ENCODE data around the gene ABCG4. TPM values are rescaled to one million over a fixed set of nuclear protein-coding genes. Genes with fewer than 3 reads are reported as not detected.

Gene ABCG4
- total RNA-seq, 1 donor from 2014 or later: 3.3 TPM

GRCh38 chr11:119114351-119114750 is 34.5 kb upstream of the ABCG4 start:
- Mint-ChIP-seq H3K4me1 (no peaks in the 10 kb centered on the region), H3K4me3 (no peak overlapping the region), H3K9me3 (no peaks in the 10 kb centered on the region), H3K27me3 (ENCODE audit: low read depth) (no peaks in the 10 kb centered on the region), H3K27ac (ENCODE audit: unreplicated experiment) (no peak overlapping the region), H3K36me3 (ENCODE audit: low read depth) (no peaks in the 10 kb centered on the region)
- no peak for DNase-seq (ENCODE audit: low read depth, low spot score)
- TF ChIP-seq, protein P1, sequence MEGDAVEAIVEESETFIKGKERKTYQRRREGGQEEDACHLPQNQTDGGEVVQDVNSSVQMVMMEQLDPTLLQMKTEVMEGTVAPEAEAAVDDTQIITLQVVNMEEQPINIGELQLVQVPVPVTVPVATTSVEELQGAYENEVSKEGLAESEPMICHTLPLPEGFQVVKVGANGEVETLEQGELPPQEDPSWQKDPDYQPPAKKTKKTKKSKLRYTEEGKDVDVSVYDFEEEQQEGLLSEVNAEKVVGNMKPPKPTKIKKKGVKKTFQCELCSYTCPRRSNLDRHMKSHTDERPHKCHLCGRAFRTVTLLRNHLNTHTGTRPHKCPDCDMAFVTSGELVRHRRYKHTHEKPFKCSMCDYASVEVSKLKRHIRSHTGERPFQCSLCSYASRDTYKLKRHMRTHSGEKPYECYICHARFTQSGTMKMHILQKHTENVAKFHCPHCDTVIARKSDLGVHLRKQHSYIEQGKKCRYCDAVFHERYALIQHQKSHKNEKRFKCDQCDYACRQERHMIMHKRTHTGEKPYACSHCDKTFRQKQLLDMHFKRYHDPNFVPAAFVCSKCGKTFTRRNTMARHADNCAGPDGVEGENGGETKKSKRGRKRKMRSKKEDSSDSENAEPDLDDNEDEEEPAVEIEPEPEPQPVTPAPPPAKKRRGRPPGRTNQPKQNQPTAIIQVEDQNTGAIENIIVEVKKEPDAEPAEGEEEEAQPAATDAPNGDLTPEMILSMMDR (conservative IDR thresholded peaks at IDR 0.05): no peak

DNA sequence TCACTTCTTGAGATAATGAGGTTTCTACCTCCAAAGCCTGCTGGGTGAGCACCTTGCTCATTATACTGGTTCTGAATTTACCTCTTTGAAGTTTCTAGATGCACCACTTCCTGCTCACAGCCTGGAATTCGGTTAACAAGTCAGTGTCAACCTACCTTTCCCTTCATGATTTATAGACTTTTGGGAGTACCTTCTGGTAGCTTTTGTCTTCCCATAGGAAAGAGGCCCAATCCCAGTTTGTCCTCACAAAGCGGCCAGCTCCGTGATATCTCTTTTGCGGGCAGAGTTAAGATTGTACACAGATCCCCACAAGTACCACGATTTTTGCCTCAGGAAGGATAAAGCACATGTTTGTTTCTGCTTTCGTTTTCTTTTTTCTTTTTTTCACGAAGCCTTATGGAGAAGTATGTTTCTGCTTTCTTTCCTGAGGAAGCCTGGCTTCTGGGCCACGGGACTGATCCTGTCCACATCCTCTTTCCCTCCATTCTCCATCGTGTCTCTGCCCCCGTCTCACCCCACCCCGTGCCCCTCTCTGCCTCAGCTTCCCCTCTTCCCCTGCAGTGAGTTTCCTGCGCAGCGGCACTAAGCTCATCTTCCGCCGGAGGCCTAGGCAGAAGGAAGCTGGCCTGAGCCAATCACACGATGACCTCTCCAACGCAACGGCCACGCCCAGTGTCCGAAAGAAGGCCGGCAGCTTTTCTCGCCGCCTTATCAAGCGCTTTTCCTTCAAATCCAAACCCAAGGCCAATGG is 33.2 kb upstream of the ABCG4 start:
- Mint-ChIP-seq H3K27me3 (ENCODE audit: low read depth) (no peaks in the 10 kb centered on the region), H3K4me3 (peak overlapping the region; percentile 29), H3K36me3 (ENCODE audit: low read depth) (no peaks in the 10 kb centered on the region), H3K9me3 (no peaks in the 10 kb centered on the region), H3K27ac (ENCODE audit: unreplicated experiment) (no peak overlapping the region), H3K4me1 (peaks cover 6% of the 10 kb centered on the region)
- TF ChIP-seq, protein P1 (conservative IDR thresholded peaks at IDR 0.05): no peak
- no peak for DNase-seq (ENCODE audit: low read depth, low spot score)

GRCh38 chr11:119116235-119116594 is 32.6 kb upstream of the ABCG4 start:
- Mint-ChIP-seq H3K27me3 (ENCODE audit: low read depth) (no peaks in the 10 kb centered on the region), H3K4me3 (no peak overlapping the region), H3K4me1 (peaks cover 12% of the 10 kb centered on the region), H3K27ac (ENCODE audit: unreplicated experiment) (no peak overlapping the region), H3K9me3 (no peaks in the 10 kb centered on the region), H3K36me3 (ENCODE audit: low read depth) (no peaks in the 10 kb centered on the region)
- DNase-seq (ENCODE audit: low read depth, low spot score): no peak
- TF ChIP-seq, protein P1 (conservative IDR thresholded peaks at IDR 0.05): no peak

DNA sequence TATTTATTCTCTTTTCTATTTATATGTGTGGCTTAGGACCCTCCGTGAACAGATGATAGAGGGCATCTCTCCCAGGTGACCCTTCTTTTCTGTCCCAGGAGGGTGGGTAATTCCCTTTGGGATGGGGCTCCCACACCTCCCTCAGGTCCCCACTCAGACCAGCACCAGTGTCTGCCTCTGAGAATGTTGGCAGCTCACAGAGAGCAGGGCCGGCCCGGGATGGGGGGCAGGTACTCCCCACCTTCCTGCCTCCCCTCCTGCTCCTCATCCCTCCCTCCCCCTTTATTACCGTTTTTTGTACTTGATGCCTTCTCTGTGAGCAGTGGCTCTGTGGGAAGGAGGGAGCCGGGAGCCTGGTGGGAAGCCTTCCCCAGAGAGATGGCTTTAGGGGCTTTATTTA is 32.3 kb upstream of the ABCG4 start:
- H3K9me3 Mint-ChIP-seq: no peaks in the 10 kb centered on the region
- peak overlapping the region; percentile 67 for H3K27ac Mint-ChIP-seq (ENCODE audit: unreplicated experiment)
- no peaks in the 10 kb centered on the region for H3K27me3 Mint-ChIP-seq (ENCODE audit: low read depth)
- no peak overlapping the region for H3K4me3 Mint-ChIP-seq
- no peaks in the 10 kb centered on the region for H3K36me3 Mint-ChIP-seq (ENCODE audit: low read depth)
- no peak for DNase-seq (ENCODE audit: low read depth, low spot score)
- TF ChIP-seq, protein P1 (conservative IDR thresholded peaks at IDR 0.05): no peak
- peaks cover 14% of the 10 kb centered on the region for H3K4me1 Mint-ChIP-seq

DNA sequence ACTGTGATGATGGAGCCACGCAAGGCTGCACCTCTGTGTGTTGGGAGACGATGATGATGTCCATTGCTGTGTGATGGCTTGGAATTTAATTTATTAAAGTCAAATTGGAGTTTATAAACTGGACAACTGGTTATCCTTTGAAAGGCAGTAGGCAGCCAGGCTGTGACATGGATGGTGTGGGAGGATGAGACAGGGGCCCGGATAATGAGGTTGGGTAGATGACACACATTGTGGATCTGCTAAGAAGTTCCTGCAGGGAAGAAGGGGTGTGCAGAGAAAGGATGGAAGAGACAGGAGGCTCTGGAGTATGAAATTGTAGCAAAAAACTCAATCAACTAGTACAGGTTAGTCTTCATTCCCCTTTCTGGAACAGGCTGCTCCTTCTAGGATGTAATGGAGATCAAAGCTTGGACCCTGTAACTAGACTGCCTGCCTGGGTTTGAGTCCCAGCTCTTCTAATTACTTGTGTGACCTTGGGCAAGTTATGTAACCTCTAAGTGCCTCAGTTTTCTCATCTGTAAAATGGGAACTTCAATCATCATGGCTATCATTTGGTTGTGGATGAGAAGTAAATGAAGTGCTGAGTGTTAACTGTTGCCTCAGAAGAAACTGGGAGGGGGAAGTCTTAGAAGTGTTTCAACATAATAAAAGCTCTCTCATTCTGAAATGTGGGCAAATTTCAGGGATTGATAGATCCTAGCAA is 31.7 kb upstream of the ABCG4 start:
- DNase-seq (ENCODE audit: low read depth, low spot score): no peak
- H3K4me3 Mint-ChIP-seq: no peak overlapping the region
- peak overlapping the region; percentile 67 for H3K27ac Mint-ChIP-seq (ENCODE audit: unreplicated experiment)

More for the DNA sequence above, 31.7 kb upstream of the ABCG4 start:
- Mint-ChIP-seq H3K27me3 (ENCODE audit: low read depth) (no peaks in the 10 kb centered on the region), H3K9me3 (no peaks in the 10 kb centered on the region), H3K4me1 (peaks cover 18% of the 10 kb centered on the region), H3K36me3 (ENCODE audit: low read depth) (no peaks in the 10 kb centered on the region)
- TF ChIP-seq, protein P1 (conservative IDR thresholded peaks at IDR 0.05): no peak

Measured in neural crest cell (in vitro differentiated cells).